KBM-7 (cell line): ENCODE results near the gene SH3RF1.

Experiments used
- DNase-seq: peaks from one replicate; pipeline ENCODE4 v3.0.0-alpha.2; 2015
- in situ Hi-C: fragments of 300-500 bp; cut with MboI; formaldehyde crosslinking; loops from 2 replicates; pipeline ENCODE4 v1.14.3; 2020; ENCODE audit warnings: low sequenced_read_pairs, low pct_unique_long_range_greater_than_20kb, mixed read lengths

The SH3RF1 gene

GRCh38 chr4:169122422-169122821, 148.3 kb downstream of the SH3RF1 start:
- DNase-seq: no peak
- in situ Hi-C loops: no loop called here

DNA sequence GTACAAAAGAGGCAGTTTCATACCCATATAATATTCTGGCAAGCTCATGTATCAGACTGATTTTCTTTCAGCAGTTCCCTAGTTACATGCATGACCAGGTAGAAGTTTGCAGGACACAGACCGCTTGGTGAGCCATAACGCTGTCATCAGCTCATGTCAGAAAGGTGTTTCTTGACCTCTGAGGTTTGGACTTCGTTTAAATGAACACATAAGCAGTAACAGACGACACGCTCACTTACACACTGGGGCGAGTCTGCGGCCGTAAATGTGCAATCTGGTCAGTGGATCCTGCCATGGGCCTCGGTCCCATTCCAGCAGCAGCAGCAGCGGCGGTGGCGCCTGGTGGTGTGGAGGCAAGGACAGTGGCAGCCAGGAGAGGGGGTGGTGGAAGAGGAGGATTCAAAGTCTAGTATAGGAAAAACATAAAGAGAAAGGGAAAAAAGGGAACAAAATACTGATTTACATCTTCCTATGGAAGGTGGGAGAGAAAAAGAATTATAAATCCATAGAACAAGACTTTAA, 148.8 kb downstream of the SH3RF1 start:
- in situ Hi-C loops: no loop called here
- DNase-seq: no peak

GRCh38 chr4:169120624-169121023, 150.1 kb downstream of the SH3RF1 start:
- no peak for DNase-seq
- in situ Hi-C loops: no loop called here

DNA sequence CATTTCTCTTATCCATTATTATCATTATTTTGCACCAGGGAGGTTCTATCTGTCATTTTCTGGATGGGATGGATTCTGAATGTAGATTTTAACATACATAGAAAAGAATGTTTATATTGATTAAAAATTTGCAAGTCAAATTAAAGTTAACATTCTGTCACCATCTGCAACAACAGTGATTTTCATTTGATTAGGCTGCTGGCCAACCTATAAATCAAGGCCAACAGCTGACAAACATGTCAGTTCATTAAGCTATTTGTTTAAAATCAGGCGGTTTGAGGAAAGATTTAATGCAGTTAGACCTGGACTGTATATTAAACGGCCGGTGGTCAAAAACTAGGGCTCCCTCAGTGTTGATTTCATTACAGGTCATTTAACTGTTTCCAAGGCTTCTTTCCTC, 151.2 kb downstream of the SH3RF1 start:
- in situ Hi-C loops: no loop called here
- DNase-seq: no peak

- DNase-seq: no peak
- in situ Hi-C loops: no loop called here
Observed at GRCh38 chr4:169117591-169118081, 153.1 kb downstream of the SH3RF1 start.

- no peak for DNase-seq
- in situ Hi-C loops: no loop called here
Observed at GRCh38 chr4:169116270-169116901, 154.4 kb downstream of the SH3RF1 start.

DNA sequence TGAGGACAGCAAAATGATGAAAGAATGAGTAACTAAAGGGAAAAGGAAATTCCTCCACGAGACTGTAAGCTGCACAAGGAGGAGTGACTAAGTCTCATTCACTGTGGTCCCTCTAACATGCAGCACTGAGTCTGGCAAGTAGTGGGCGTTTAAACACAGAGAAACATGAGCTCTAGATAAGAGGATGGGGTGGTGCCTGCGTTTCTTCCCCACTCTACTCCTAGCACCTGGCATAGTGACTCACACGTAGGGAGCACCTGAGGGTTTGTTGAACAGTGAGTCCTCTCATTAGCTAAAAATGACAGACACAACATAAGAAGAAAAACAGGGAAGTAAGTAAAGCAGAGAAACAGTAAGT, 154.9 kb downstream of the SH3RF1 start:
- DNase-seq: no peak
- in situ Hi-C loops: no loop called here

DNA sequence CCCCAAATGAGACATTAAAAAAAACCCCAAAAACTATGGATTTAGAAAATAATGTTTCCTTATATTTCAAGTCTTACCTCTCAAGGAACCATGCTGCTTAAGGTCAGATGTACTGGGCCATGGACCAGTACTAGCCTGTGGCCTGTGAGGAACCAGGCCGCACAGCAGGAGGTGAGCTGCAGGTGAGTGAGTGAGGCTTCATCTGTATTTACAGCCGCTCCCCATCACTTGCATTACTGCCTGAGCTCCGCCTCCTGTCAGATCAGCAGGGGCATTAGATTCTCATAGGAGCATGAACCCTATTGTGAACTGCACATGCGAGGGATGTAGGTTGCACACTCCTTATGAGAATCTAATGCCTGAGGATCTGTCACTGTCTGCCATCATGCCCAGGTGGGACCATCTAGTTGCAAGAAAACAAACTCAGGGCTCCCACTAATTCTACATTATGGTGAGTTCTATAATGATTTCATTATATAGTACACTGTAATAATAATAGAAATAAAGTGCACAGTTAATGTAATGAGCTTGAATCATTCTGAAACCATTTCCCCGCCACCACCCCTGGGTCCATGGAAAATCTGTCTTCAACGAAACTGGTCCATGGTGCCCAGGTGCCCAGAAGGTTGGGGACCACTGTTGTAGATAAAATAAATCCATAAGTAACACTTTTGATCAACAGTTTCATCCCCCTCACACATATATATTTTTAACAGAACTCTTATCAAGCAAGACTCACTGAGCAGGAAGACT, 155.4 kb downstream of the SH3RF1 start:
- in situ Hi-C loops: no loop called here
- no peak for DNase-seq

- DNase-seq: no peak
- in situ Hi-C loops: no loop called here
Observed at GRCh38 chr4:169114341-169114974, 156.3 kb downstream of the SH3RF1 start.

- in situ Hi-C loops: no loop called here
- no peak for DNase-seq
Observed at GRCh38 chr4:169110633-169111032, 160.1 kb downstream of the SH3RF1 start.

GRCh38 chr4:169109035-169109675, 161.6 kb downstream of the SH3RF1 start:
- no peak for DNase-seq
- in situ Hi-C loops: no loop called here

DNA sequence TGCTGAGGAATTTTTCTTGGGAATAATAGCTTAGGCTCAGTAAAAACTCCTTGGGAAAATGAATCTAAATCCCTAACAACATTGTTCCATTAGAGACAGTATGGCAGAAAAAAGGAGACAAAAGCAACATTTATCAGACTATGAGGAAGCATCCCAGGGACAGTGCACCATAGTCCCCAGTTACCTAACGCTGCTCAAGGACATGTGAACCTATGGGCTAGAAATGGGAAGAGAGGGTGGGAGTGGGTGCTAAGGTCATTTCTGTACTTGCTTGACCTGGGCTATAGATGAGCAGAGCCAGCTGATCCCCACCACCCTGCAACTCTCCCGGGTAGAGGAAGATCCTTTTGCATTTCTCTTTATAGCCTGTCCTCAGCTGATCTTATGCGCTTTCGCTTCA, 162.5 kb downstream of the SH3RF1 start:
- DNase-seq: no peak
- in situ Hi-C loops: no loop called here

DNA sequence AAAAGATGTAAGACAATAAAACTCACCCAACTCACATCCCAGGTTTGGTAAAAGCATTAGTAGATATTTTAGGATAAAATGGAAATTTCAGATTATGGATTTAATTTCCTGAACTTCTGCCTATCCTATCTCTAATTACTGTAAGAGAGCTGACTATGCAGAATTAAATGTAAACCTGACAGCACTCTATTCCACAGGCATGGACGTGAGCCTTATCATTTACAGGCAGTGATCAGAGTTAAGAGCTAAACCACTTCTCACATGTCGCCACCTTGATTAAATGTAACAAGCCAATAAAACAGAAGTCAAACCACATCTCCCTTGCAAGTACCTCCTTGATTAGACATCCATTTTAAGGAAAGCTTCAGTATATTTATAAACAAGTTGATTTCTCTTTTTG, 163.2 kb downstream of the SH3RF1 start:
- in situ Hi-C loops: no loop called here

DNA sequence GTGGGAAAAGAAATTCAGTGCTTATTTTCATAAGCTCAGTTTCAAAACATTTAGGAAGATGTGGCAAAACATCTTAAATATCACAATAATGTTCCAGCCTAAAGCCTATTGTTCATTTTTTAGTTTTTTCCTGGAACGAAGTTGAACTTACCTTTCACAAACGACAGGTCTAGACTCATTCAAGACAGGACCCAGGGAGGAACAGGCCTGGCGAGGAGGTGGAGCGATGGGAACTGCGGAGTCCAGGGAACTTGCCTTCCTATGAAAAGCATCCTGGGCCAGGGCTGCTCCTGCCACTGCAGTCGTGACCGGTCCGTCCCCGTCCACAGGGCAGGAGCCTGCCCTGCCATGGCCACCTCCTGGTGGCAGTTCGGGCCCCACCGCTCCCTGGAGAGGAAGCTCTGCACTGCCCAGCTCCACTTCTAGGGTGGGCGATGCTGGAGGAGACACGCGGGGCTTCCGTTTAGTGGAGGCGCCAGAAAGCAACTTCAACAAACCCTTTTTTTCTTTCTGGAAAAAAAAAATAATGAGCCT, 164.0 kb downstream of the SH3RF1 start:
- in situ Hi-C loops: no loop called here
- no peak for DNase-seq

More for the DNA sequence above, 163.2 kb downstream of the SH3RF1 start:
- no peak for DNase-seq

DNA sequence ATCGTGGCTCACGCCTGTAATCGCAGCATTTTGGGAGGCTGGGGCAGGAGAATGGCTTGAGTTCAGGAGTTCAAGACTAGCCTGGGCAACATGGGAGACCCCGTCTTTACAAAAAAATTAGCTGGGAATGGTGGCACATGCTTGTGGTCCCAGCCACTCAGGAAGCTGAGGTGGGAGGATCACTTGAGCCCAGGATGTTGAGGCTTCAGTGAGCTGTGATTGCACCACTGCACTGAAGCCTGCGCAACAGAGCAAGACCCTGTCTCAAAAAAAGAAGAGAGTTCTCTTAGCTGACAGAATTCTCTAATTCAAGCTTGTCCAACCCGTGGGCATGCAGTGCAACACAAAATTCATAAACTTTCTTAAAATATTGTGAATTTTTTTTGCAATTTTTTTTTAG, 165.1 kb downstream of the SH3RF1 start:
- no peak for DNase-seq
- in situ Hi-C loops: no loop called here

- in situ Hi-C loops: no loop called here
- DNase-seq: no peak
Observed at GRCh38 chr4:169103966-169104412, 166.8 kb downstream of the SH3RF1 start.

DNA sequence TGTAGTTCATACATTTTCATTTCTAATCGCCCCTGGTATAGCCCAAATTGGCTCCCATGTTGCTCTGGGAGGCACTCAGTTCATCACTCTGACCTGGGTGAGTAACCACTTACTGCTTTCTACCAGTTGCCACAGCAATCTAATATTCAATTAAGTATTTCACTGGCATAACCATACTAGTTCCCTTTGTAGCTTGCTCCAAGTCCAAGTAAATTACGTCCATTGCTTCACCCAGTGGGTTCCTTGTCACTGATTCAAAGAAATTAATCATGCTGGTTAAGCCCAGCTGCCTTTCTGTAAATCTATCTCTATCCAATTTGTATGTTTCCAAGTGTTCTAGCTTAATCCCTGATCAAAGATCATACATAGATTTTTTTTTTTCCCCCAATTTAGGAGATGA, 168.7 kb downstream of the SH3RF1 start:
- in situ Hi-C loops: no loop called here
- DNase-seq: no peak

- DNase-seq: peak; percentile 86
- in situ Hi-C loops: no loop called here
Observed at GRCh38 chr4:169100670-169101101, 170.1 kb downstream of the SH3RF1 start.

- no peak for DNase-seq
- in situ Hi-C loops: no loop called here
Observed at GRCh38 chr4:169099771-169100180, 171.0 kb downstream of the SH3RF1 start.
